Adrenal gland (tissue), 5 donors: Measurements from ENCODE around the gene ZNF763.

ENCODE experiments used
- CTCF ChIP-seq, 6 experiments: fragments of 450-650 bp in 4 of 6; fragments of 200-600 bp in 2 of 6; sonication (generic) in 1 of 6; IDR thresholded peaks; 1 replicate in 5 of 6; 2 replicates in 1 of 6; pipeline versions ENCODE4 v1.5.1 to v1.8.0; 2016 to 2021; ENCODE audit warnings: antibody characterized with exemption in 6 of 6, mild to moderate bottlenecking in 2 of 6, moderate library complexity in 1 of 6
- POLR2A ChIP-seq, 2 donors: fragments of 450-650 bp; IDR thresholded peaks; one replicate each; pipeline ENCODE4 v1.6.1; 2017; ENCODE audit warnings: antibody characterized with exemption in 2 of 2, mild to moderate bottlenecking in 2 of 2, moderate library complexity in 1 of 2
- donor health status: DM: no; HTN: no; CAD: no.

GRCh38 chr19:11927227-11927626, 37.6 kb upstream of the ZNF763 start:
- TF ChIP-seq POLR2A (IDR thresholded peaks at IDR 0.05), result no peak
- TF ChIP-seq CTCF (IDR thresholded peaks at IDR 0.05), result no peak
